Hepatocyte (in vitro differentiated cells): ENCODE results near the gene CHRNA4.

Source experiments
- EZH2 ChIP-seq: fragments of 200-600 bp; sonication (generic); IDR thresholded peaks from 2 replicates; pipeline ENCODE4 v1.6.1; 2016; ENCODE audit warnings: antibody characterized with exemption, mild to moderate bottlenecking, borderline replicate concordance
- EZH2phosphoT487 ChIP-seq: fragments of 200-600 bp; sonication (generic); IDR thresholded peaks from one replicate; pipeline ENCODE4 v1.6.1; 2018; ENCODE audit warnings: antibody characterized with exemption, mild to moderate bottlenecking, low read depth, moderate library complexity; ENCODE audit not compliant: unreplicated experiment, severe bottlenecking
- TF ChIP-seq, protein P1 (sequence below): fragments of 200-600 bp; sonication (generic); IDR thresholded peaks from 2 replicates; pipeline ENCODE4 v1.5.1; 2016; ENCODE audit warnings: antibody characterized with exemption, mild to moderate bottlenecking; ENCODE audit not compliant: poor library complexity

GRCh38 chr20:63308218-63308911 lies 52.8 kb downstream of the CHRNA4 start:
- TF ChIP-seq, protein P1, sequence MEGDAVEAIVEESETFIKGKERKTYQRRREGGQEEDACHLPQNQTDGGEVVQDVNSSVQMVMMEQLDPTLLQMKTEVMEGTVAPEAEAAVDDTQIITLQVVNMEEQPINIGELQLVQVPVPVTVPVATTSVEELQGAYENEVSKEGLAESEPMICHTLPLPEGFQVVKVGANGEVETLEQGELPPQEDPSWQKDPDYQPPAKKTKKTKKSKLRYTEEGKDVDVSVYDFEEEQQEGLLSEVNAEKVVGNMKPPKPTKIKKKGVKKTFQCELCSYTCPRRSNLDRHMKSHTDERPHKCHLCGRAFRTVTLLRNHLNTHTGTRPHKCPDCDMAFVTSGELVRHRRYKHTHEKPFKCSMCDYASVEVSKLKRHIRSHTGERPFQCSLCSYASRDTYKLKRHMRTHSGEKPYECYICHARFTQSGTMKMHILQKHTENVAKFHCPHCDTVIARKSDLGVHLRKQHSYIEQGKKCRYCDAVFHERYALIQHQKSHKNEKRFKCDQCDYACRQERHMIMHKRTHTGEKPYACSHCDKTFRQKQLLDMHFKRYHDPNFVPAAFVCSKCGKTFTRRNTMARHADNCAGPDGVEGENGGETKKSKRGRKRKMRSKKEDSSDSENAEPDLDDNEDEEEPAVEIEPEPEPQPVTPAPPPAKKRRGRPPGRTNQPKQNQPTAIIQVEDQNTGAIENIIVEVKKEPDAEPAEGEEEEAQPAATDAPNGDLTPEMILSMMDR, result no peak
- TF ChIP-seq EZH2phosphoT487 (no peak), EZH2 (no peak)
